Left hindlimb (tissue), 1 donor: ENCODE results near the gene TNPO2.

Source experiments
- DNase-seq: peaks from one replicate; pipeline ENCODE4 v3.0.0-alpha.2; 2018

TNPO2 gene

GRCh38 chr19:12675399-12675798 lies 48.3 kb downstream of the TNPO2 start:
- no peak for DNase-seq

GRCh38 chr19:12672744-12673143 lies 51.0 kb downstream of the TNPO2 start:
- DNase-seq, result no peak

GRCh38 chr19:12670159-12670928 lies 53.4 kb downstream of the TNPO2 start:
- DNase-seq, result peak; percentile 32

- peak; percentile 86 for DNase-seq
These were observed 54.2 kb downstream of the TNPO2 start for GRCh38 chr19:12669270-12670158.

- DNase-seq, result peak; percentile 76
These were observed 54.8 kb downstream of the TNPO2 start for GRCh38 chr19:12668932-12669269.

- no peak for DNase-seq
These were observed 55.4 kb downstream of the TNPO2 start for GRCh38 chr19:12668346-12668745.

GRCh38 chr19:12667731-12668302 lies 55.9 kb downstream of the TNPO2 start:
- DNase-seq, result no peak

GRCh38 chr19:12666265-12667048 lies 57.3 kb downstream of the TNPO2 start, which contains the start of the genes MAN2B1 and WDR83:
Gene MAN2B1, minus strand, starts transcription at chr19:12666742. Its CDS starts 41 bp downstream, at chr19:12666701.
Gene WDR83, plus strand, starts transcription at chr19:12666807. Its CDS starts 2,984 bp downstream, at chr19:12669791.
- peak; percentile 84 for DNase-seq

GRCh38 chr19:12665671-12666264 lies 58.0 kb downstream of the TNPO2 start:
- DNase-seq, result no peak

GRCh38 chr19:12665281-12665573 lies 58.5 kb downstream of the TNPO2 start:
- DNase-seq, result no peak

GRCh38 chr19:12664406-12665280 lies 59.1 kb downstream of the TNPO2 start:
- DNase-seq, result no peak

GRCh38 chr19:12660980-12661379 lies 62.8 kb downstream of the TNPO2 start:
- peak; percentile 0 for DNase-seq

GRCh38 chr19:12657966-12658365 lies 65.8 kb downstream of the TNPO2 start:
- DNase-seq, result no peak

- DNase-seq, result no peak
These were observed 66.7 kb downstream of the TNPO2 start for GRCh38 chr19:12656899-12657571.

- no peak for DNase-seq
These were observed 68.2 kb downstream of the TNPO2 start for GRCh38 chr19:12655546-12655945.

GRCh38 chr19:12652219-12652618 lies 71.5 kb downstream of the TNPO2 start:
- no peak for DNase-seq

GRCh38 chr19:12649941-12650340 lies 73.8 kb downstream of the TNPO2 start:
- DNase-seq, result no peak
